Psoas muscle (tissue), 8 donors: Measurements from ENCODE around the gene GOSR1. TPM values are rescaled to one million over a fixed set of nuclear protein-coding genes. Genes with fewer than 3 reads are reported as not detected.
A peak's percentile ranks its signal among the peaks of the same experiment; 100 is the strongest.
"Not testable (repeated sequence)": the region's sequence is repeated elsewhere in the genome, so short reads cannot be mapped to it uniquely, and the experiment has no call there.

ENCODE experiments used
- ATAC-seq, 4 donors: fragments of 200-7000 bp; cut with Tn5 transposase; one replicate each; pipeline ENCODE4 v1.9.1; 2020; ENCODE audit warnings: moderate library complexity in 3 of 4, mild to moderate bottlenecking in 2 of 4
- DNase-seq, 2 donors: peaks; one replicate each; pipeline ENCODE4 v3.0.0-alpha.2; 2020
- H3K27ac ChIP-seq: fragments of 200-600 bp; one replicate; pipeline ENCODE4 v1.8.0; 2022
- H3K27me3 ChIP-seq, 3 donors: fragments of 200-600 bp in 1 of 3; one replicate each; pipeline versions ENCODE4 v1.6.1 to v1.8.0; 2013 to 2022; ENCODE audit warnings: low read length in 2 of 3, mild to moderate bottlenecking in 2 of 3, moderate library complexity in 1 of 3; ENCODE audit not compliant: insufficient read depth in 3 of 3
- H3K36me3 ChIP-seq, 2 donors: fragments of 200-600 bp in 1 of 2; one replicate each; pipeline versions ENCODE4 v1.6.1 to v1.8.0; 2013 to 2022; ENCODE audit warnings: low read depth in 1 of 2, mild to moderate bottlenecking in 1 of 2, moderate library complexity in 1 of 2; ENCODE audit not compliant: insufficient read depth in 1 of 2
- H3K4me1 ChIP-seq: fragments of 200-600 bp; one replicate; pipeline ENCODE4 v1.8.0; 2022
- H3K4me3 ChIP-seq: fragments of 200-600 bp; one replicate; pipeline ENCODE4 v1.8.0; 2022; ENCODE audit warnings: mild to moderate bottlenecking
- H3K9me3 ChIP-seq: fragments of 200-600 bp; one replicate; pipeline ENCODE4 v1.8.0; 2022
- CTCF ChIP-seq: fragments of 200-600 bp; IDR thresholded peaks from one replicate; pipeline ENCODE4 v1.8.0; 2022; ENCODE audit warnings: antibody characterized with exemption
- WGBS, 3 donors: extraction: QIAGEN DNeasy Blood & Tissue Kit; methylation state at CpG; one replicate each; pipeline versions ENCODE4 v1.1.6 to v1.1.7; 2013; 5-methylcytosine and 5-hydroxymethylcytosine counted together
- intact Hi-C, 2 donors: fragments of 100-400 bp; cut with DNase I; formaldehyde crosslinking; loops; one replicate each; pipeline versions ENCODE4 v1.11.0 to v1.14.2; 2022
- polyA plus RNA-seq, 3 donors: library from polyadenylated mRNA; stranded (reverse); fragments of 200-250 nt; gene quantifications; one replicate each; pipeline ENCODE4 v1.2.3, GENCODE V29; 2013
- total RNA-seq, 4 donors: library from RNA; stranded (reverse); fragmentation: NEBNext Ultra II Directional in 2 of 4; extraction: Animal tissue kit (Norgen Biotek cat#: 25700) in 2 of 4; gene quantifications; one replicate each; pipeline versions ENCODE4 v1.2.1 to v1.2.4, GENCODE V29; 2021 to 2023
- donor health status: healthy with polysubstance abuse.
- donor health status: DM: no; HTN: no; CAD: no; lungs with moderate emphysema.
- donor health status: Bipolar disorder and iron deficiency.
- donor health status: healthy.
- donor health status: DM: yes; HTN: yes; CAD: no.
- donor health status: DM: no; HTN: no; CAD: no.
- donor health status: DM: no; HTN: no; CAD: no.
- donor health status: DM: yes; HTN: yes; CAD: no.

The GOSR1 gene
- total and polyA plus RNA-seq, 7 donors = 10.0 to 38.2 (median 26.8) TPM

GRCh38 chr17:30520436-30520835 lies 43.2 kb downstream of the GOSR1 start:
- Histone ChIP-seq H3K27me3 (no peaks in the 10 kb centered on the region), H3K27ac (no peak overlapping the region), H3K4me1 (peaks cover 8% of the 10 kb centered on the region), H3K36me3 (peaks cover 3 to 57% of the 10 kb centered on the region in 2 donors), H3K9me3 (no peaks in the 10 kb centered on the region), H3K4me3 (no peak overlapping the region)
- no peak for TF ChIP-seq CTCF
- DNase-seq (no peak), ATAC-seq (no peak)
- intact Hi-C loops = no loop called here
- WGBS, 3 donors = 36 to 51% (median 45%) methylated on average over 2 of the region's 2 CpGs

- no peak overlapping the region for H3K27ac ChIP-seq
- ATAC-seq (no peak), DNase-seq (no peak)
- TF ChIP-seq CTCF = no peak
- peaks cover 3 to 53% of the 10 kb centered on the region in 2 donors for H3K36me3 ChIP-seq
- 92 to 100% (median 92%) methylated on average over 1 of the region's 1 CpG for WGBS, 3 donors
- no peak overlapping the region for H3K4me3 ChIP-seq
- peaks cover 8% of the 10 kb centered on the region for H3K4me1 ChIP-seq
- intact Hi-C loops = no loop called here
- H3K27me3 ChIP-seq = no peaks in the 10 kb centered on the region
- no peaks in the 10 kb centered on the region for H3K9me3 ChIP-seq
These were observed 43.7 kb downstream of the GOSR1 start for GRCh38 chr17:30520882-30521281.

- 90 to 91% (median 91%) methylated on average over 7 of the region's 7 CpGs for WGBS, 3 donors
- Histone ChIP-seq H3K4me3 (no peak overlapping the region), H3K4me1 (peaks cover 8% of the 10 kb centered on the region), H3K27me3 (no peaks in the 10 kb centered on the region), H3K27ac (no peak overlapping the region), H3K36me3 (peaks cover 3 to 49% of the 10 kb centered on the region in 2 donors), H3K9me3 (no peaks in the 10 kb centered on the region)
- intact Hi-C loops = no loop called here
- DNase-seq = no peak
- no peak for ATAC-seq
- TF ChIP-seq CTCF = no peak
These were observed 44.6 kb downstream of the GOSR1 start for GRCh38 chr17:30521766-30522165.

- DNase-seq, H3K27me3 ChIP-seq, H3K9me3 ChIP-seq, intact Hi-C loops, H3K4me3 ChIP-seq, H3K4me1 ChIP-seq, H3K27ac ChIP-seq, ATAC-seq: not testable (repeated sequence)
- H3K36me3 ChIP-seq = peaks cover 3 to 38% of the 10 kb centered on the region in 2 donors
- 91 to 96% (median 91%) methylated on average over 26 to 34 of the region's 35 CpGs for WGBS, 3 donors
These were observed 46.0 kb downstream of the GOSR1 start for GRCh38 chr17:30523236-30523635.

GRCh38 chr17:30524847-30525246 lies 47.6 kb downstream of the GOSR1 start:
- H3K9me3 ChIP-seq = no peaks in the 10 kb centered on the region
- peak; percentile 63 to 80 (median 68) for ATAC-seq
- DNase-seq = no peak
- no peaks in the 10 kb centered on the region for H3K27me3 ChIP-seq
- peaks cover 8% of the 10 kb centered on the region for H3K4me1 ChIP-seq
- no peak overlapping the region for H3K4me3 ChIP-seq
- intact Hi-C loops = no loop called here
- H3K36me3 ChIP-seq = peaks cover 3 to 34% of the 10 kb centered on the region in 2 donors
- no peak overlapping the region for H3K27ac ChIP-seq
- 20 to 33% (median 28%) methylated on average over 3 of the region's 3 CpGs for WGBS, 3 donors
- TF ChIP-seq CTCF = no peak
